Myocyte (in vitro differentiated cells): Measurements from ENCODE around the gene TRPM3. TPM values are rescaled to one million over a fixed set of nuclear protein-coding genes. Genes with fewer than 3 reads are reported as not detected.
A peak's percentile ranks its signal among the peaks of the same experiment; 100 is the strongest.

ENCODE experiments used
- DNase-seq: peaks from one replicate; pipeline ENCODE4 v3.0.0-alpha.2; 2012; ENCODE audit warnings: low read depth
- total RNA-seq: library from RNA; depleted of rRNA; stranded (reverse); fragments of >200 nt; gene quantifications from 2 replicates; pipeline ENCODE4 v1.2.3, GENCODE V29; 2014

Gene TRPM3
- total RNA-seq, 1 donor from 2014 or later, result 0.45 TPM

GRCh38 chr9:70530716-70531115 lies 590.7 kb downstream of the TRPM3 start:
- no peak for DNase-seq

GRCh38 chr9:70529833-70530232 lies 591.6 kb downstream of the TRPM3 start:
- DNase-seq, result no peak

- DNase-seq, result no peak
Observed at GRCh38 chr9:70529377-70529776, 592.0 kb downstream of the TRPM3 start.

- no peak for DNase-seq
Observed at GRCh38 chr9:70526902-70527301, 594.5 kb downstream of the TRPM3 start.

- no peak for DNase-seq
Observed at GRCh38 chr9:70525519-70525918, 595.9 kb downstream of the TRPM3 start.

GRCh38 chr9:70519912-70520724 lies 601.3 kb downstream of the TRPM3 start:
- DNase-seq, result peak; percentile 77

- DNase-seq, result no peak
Observed at GRCh38 chr9:70517926-70518610, 603.4 kb downstream of the TRPM3 start.

GRCh38 chr9:70514273-70514672 lies 607.1 kb downstream of the TRPM3 start:
- no peak for DNase-seq

GRCh38 chr9:70511858-70512257 lies 609.6 kb downstream of the TRPM3 start:
- no peak for DNase-seq

- peak; percentile 17 for DNase-seq
Observed at GRCh38 chr9:70510157-70510770, 611.2 kb downstream of the TRPM3 start.

- DNase-seq, result no peak
Observed at GRCh38 chr9:70506159-70506558, 615.3 kb downstream of the TRPM3 start.

GRCh38 chr9:70504834-70505233 lies 616.6 kb downstream of the TRPM3 start:
- DNase-seq, result no peak

- DNase-seq, result no peak
Observed at GRCh38 chr9:70502690-70503089, 618.7 kb downstream of the TRPM3 start.

GRCh38 chr9:70500793-70501192 lies 620.6 kb downstream of the TRPM3 start:
- DNase-seq, result no peak

GRCh38 chr9:70499621-70500020 lies 621.8 kb downstream of the TRPM3 start:
- no peak for DNase-seq

- DNase-seq, result no peak
Observed at GRCh38 chr9:70498866-70499265, 622.6 kb downstream of the TRPM3 start.

GRCh38 chr9:70496244-70496643 lies 625.2 kb downstream of the TRPM3 start:
- no peak for DNase-seq

GRCh38 chr9:70495514-70495913 lies 625.9 kb downstream of the TRPM3 start:
- no peak for DNase-seq

- DNase-seq, result no peak
Observed at GRCh38 chr9:70494221-70494620, 627.2 kb downstream of the TRPM3 start.

- no peak for DNase-seq
Observed at GRCh38 chr9:70493029-70493428, 628.4 kb downstream of the TRPM3 start.

- no peak for DNase-seq
Observed at GRCh38 chr9:70492319-70492777, 629.1 kb downstream of the TRPM3 start.
